Gastrocnemius medialis (tissue), 4 donors: ENCODE data around the gene AQP12A. TPM values are rescaled to one million over a fixed set of nuclear protein-coding genes. Genes with fewer than 3 reads are reported as not detected.

ENCODE experiments used
- ATAC-seq, 2 donors: fragments of 150-250 bp; one replicate each; pipeline ENCODE4 v1.9.1; 2016
- DNase-seq, 2 donors: peaks; one replicate each; pipeline ENCODE4 v3.0.0-alpha.2; 2019
- H3K27ac ChIP-seq, 4 donors: fragments of 200-600 bp; sonication (generic); 1 replicate in 1 of 4; 2 replicates in 3 of 4; pipeline ENCODE4 v1.5.1; 2016 to 2018; ENCODE audit warnings: mild to moderate bottlenecking in 2 of 4, moderate library complexity in 1 of 4
- H3K27me3 ChIP-seq, 3 donors: fragments of 200-600 bp; sonication (generic) in 2 of 3; 1 replicate in 1 of 3; 2 replicates in 2 of 3; pipeline versions ENCODE4 v1.5.1 to v1.6.0; 2016 to 2019; ENCODE audit warnings: mild to moderate bottlenecking in 1 of 3, moderate library complexity in 1 of 3
- H3K36me3 ChIP-seq, 2 donors: fragments of 200-600 bp; sonication (generic) in 1 of 2; one replicate each; pipeline ENCODE4 v1.5.1; 2017 to 2018
- H3K4me1 ChIP-seq, 2 donors: fragments of 200-600 bp; sonication (generic) in 1 of 2; one replicate each; pipeline ENCODE4 v1.5.1; 2016 to 2017; ENCODE audit warnings: mild to moderate bottlenecking in 2 of 2
- H3K4me3 ChIP-seq, 4 donors: fragments of 200-600 bp; sonication (generic) in 3 of 4; 1 replicate in 1 of 4; 2 replicates in 3 of 4; pipeline ENCODE4 v1.5.1; 2016 to 2019; ENCODE audit warnings: mild to moderate bottlenecking in 2 of 4
- H3K9me3 ChIP-seq, 3 donors: fragments of 200-600 bp; sonication (generic) in 2 of 3; 1 replicate in 1 of 3; 2 replicates in 2 of 3; pipeline ENCODE4 v1.5.1; 2016 to 2019
- POLR2A ChIP-seq, 2 donors: fragments of 450-650 bp; IDR thresholded peaks; one replicate each; pipeline ENCODE4 v1.6.1; 2017; ENCODE audit warnings: antibody characterized with exemption in 2 of 2, mild to moderate bottlenecking in 2 of 2, moderate library complexity in 2 of 2
- in situ Hi-C, 4 donors: fragments of 200-750 bp; cut with MboI; loops; one replicate each; pipeline versions ENCODE4 v1.15.0 to v1.8.0; 2017; ENCODE audit warnings: low sequenced_read_pairs in 4 of 4
- intact Hi-C: fragments of 100-400 bp; cut with DNase I; formaldehyde crosslinking; loops from one replicate; pipeline ENCODE4 v1.15.1; 2023; ENCODE audit warnings: low total_unique reads
- total RNA-seq, 4 donors: library from RNA; depleted of rRNA; stranded (reverse); fragments of >200 nt; gene quantifications; one replicate each; pipeline versions ENCODE4 v1.1.0 to v1.2.3, GENCODE V29; 2016
- TF ChIP-seq, protein P1 (sequence below), 5 experiments: fragments of 450-650 bp in 3 of 5; fragments of 200-600 bp in 2 of 5; sonication (generic) in 2 of 5; IDR thresholded peaks in 4 of 5; conservative IDR thresholded peaks in 1 of 5; 1 replicate in 4 of 5; 2 replicates in 1 of 5; pipeline ENCODE4 v1.5.1; 2016 to 2019; ENCODE audit warnings: antibody characterized with exemption in 5 of 5, mild to moderate bottlenecking in 3 of 5, moderate library complexity in 3 of 5

AQP12A gene
- total RNA-seq, 4 donors from 2014 or later: not detected

DNA sequence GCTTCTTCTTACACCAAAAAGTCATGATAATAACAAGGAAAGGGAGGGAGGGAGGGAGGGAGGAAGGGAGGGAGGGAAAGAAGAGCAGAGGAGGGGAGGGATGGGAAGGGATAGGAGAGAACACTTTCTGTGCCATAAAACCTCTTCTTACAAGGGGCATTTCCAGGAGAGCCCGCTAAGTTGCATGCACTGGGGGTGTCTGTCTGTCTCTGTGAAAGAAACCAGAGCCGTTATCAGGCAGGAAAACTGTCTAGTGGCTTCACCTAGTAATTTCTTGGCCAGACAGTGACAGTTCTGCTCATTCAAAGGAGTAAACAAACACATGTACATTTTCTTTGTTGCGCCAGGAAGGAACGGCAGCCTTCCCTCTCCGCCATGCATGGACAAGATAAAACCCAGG is 45.8 kb downstream of the AQP12A start:
- no peak for TF ChIP-seq POLR2A (IDR thresholded peaks at IDR 0.05)
- TF ChIP-seq, protein P1, sequence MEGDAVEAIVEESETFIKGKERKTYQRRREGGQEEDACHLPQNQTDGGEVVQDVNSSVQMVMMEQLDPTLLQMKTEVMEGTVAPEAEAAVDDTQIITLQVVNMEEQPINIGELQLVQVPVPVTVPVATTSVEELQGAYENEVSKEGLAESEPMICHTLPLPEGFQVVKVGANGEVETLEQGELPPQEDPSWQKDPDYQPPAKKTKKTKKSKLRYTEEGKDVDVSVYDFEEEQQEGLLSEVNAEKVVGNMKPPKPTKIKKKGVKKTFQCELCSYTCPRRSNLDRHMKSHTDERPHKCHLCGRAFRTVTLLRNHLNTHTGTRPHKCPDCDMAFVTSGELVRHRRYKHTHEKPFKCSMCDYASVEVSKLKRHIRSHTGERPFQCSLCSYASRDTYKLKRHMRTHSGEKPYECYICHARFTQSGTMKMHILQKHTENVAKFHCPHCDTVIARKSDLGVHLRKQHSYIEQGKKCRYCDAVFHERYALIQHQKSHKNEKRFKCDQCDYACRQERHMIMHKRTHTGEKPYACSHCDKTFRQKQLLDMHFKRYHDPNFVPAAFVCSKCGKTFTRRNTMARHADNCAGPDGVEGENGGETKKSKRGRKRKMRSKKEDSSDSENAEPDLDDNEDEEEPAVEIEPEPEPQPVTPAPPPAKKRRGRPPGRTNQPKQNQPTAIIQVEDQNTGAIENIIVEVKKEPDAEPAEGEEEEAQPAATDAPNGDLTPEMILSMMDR (IDR thresholded peaks at IDR 0.05 in 4 of 5, conservative IDR thresholded peaks at IDR 0.05 in 1 of 5): no peak
- intact Hi-C loops: no loop called here
- no peaks in the 10 kb centered on the region for H3K4me1 ChIP-seq
- in situ Hi-C loops: no loop called here
- no peaks in the 10 kb centered on the region for H3K27me3 ChIP-seq
- no peak overlapping the region for H3K27ac ChIP-seq
- H3K4me3 ChIP-seq: no peak overlapping the region
- no peak for DNase-seq
- no peaks in the 10 kb centered on the region for H3K36me3 ChIP-seq
- H3K9me3 ChIP-seq: no peaks in the 10 kb centered on the region
- no peak for ATAC-seq

DNA sequence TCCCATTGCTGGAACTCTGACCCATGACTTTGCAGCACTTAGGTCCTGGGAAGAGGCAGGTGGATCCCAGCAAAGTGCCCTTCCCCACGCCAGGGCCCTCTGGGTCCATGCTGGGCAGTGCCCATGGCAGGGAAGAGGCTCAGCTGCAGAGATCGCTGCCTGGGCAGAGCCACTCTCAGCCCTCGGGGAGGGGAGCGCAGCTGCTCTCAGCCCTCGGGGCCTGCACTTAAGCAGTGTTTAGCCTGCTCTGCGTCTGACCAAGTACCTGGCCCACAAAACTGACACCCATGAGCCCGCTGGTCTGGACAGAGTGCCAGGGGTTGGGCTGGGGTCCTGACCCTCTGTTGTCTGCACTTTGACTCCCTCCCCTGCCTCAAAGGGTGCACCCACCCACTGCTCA is 46.3 kb downstream of the AQP12A start:
- H3K4me3 ChIP-seq: no peak overlapping the region
- no peaks in the 10 kb centered on the region for H3K36me3 ChIP-seq
- H3K9me3 ChIP-seq: no peaks in the 10 kb centered on the region
- intact Hi-C loops (no loop called here), in situ Hi-C loops (no loop called here)
- TF ChIP-seq POLR2A (IDR thresholded peaks at IDR 0.05): no peak
- TF ChIP-seq, protein P1 (IDR thresholded peaks at IDR 0.05 in 4 of 5, conservative IDR thresholded peaks at IDR 0.05 in 1 of 5): no peak
- H3K4me1 ChIP-seq: no peaks in the 10 kb centered on the region
- no peak for ATAC-seq
- H3K27me3 ChIP-seq: no peaks in the 10 kb centered on the region
- DNase-seq: no peak
- H3K27ac ChIP-seq: no peak overlapping the region

DNA sequence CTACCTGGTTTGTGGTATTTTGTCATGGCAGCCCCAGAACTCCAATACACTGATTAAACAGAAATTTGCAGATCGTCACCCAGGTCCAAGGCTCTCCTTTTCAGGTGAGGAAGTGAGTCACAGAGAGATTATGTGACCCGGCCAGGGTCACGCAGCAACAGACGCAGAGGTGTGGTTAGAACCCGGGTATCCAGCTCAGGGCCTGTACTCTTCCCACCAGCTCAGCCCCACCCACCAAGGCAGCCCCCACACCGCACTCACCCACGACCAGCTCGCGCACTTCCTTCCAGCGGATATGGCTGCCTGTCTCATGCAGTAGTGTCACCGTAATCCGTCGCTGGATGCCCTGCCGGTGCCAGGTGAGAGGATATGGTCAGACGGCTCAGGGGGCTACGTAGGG is 48.1 kb downstream of the AQP12A start:
- H3K9me3 ChIP-seq: no peaks in the 10 kb centered on the region
- ATAC-seq: no peak
- in situ Hi-C loops: no loop called here
- no peak overlapping the region for H3K27ac ChIP-seq
- no peak for DNase-seq
- intact Hi-C loops: no loop called here
- H3K4me3 ChIP-seq: no peak overlapping the region
- H3K4me1 ChIP-seq: no peaks in the 10 kb centered on the region
- no peaks in the 10 kb centered on the region for H3K36me3 ChIP-seq
- no peak for TF ChIP-seq POLR2A (IDR thresholded peaks at IDR 0.05)
- TF ChIP-seq, protein P1 (IDR thresholded peaks at IDR 0.05 in 4 of 5, conservative IDR thresholded peaks at IDR 0.05 in 1 of 5): no peak
- no peaks in the 10 kb centered on the region for H3K27me3 ChIP-seq

DNA sequence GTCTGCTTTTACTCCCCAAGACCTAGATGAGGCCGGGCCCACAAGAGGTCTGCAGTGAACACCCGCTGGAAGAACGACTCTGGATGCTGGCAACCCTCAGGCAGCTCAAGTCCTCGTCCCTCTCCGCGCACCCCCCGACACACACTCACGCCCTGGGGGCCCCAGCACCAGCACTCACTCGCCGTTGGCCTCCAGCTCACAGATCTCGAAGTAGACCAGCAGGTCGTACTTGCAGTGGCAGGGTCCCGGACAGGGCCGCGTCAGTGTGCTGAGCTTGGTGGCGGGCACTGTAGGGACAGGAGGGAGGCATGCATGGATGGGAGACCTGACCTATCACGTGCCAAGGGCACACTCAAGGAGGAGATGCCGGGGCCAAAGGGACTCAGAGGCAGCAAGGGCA is 49.4 kb downstream of the AQP12A start:
- no peaks in the 10 kb centered on the region for H3K9me3 ChIP-seq
- no peak for ATAC-seq
- in situ Hi-C loops: no loop called here
- H3K36me3 ChIP-seq: no peaks in the 10 kb centered on the region
- H3K4me1 ChIP-seq: no peaks in the 10 kb centered on the region
- H3K4me3 ChIP-seq: no peak overlapping the region
- intact Hi-C loops: no loop called here
- DNase-seq: no peak
- no peak overlapping the region for H3K27ac ChIP-seq
- H3K27me3 ChIP-seq: no peaks in the 10 kb centered on the region
- TF ChIP-seq, protein P1 (IDR thresholded peaks at IDR 0.05 in 4 of 5, conservative IDR thresholded peaks at IDR 0.05 in 1 of 5): no peak
- no peak for TF ChIP-seq POLR2A (IDR thresholded peaks at IDR 0.05)

DNA sequence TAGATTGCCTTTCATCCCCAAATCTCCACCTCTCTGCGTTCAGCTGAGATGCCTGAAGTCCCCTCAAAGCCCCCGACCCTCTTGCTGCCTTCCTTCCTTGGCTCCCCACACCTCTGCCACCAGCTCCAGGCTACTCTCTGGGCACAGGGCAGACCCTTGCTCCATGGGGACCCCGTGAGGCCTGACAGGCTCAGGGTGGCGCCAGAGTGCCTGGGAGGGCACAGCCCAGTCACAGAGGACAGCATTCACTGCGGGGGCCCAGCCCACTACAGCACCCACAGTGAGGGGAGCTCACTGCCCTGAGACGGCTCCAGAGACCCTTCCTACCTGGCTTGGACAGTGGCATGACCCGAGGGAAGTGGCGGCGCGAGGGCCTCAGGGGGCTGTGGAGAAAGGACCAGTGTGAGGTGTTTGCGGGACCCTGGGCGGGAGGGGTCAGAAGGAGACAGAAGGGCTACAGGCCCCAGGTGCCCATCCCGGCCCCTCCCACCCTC is 51.0 kb downstream of the AQP12A start:
- ATAC-seq: no peak
- in situ Hi-C loops: no loop called here
- TF ChIP-seq, protein P1 (IDR thresholded peaks at IDR 0.05 in 4 of 5, conservative IDR thresholded peaks at IDR 0.05 in 1 of 5): no peak
- no peak for TF ChIP-seq POLR2A (IDR thresholded peaks at IDR 0.05)
- Histone ChIP-seq H3K4me3 (no peak overlapping the region), H3K9me3 (no peaks in the 10 kb centered on the region), H3K4me1 (no peaks in the 10 kb centered on the region), H3K27ac (no peak overlapping the region), H3K36me3 (no peaks in the 10 kb centered on the region), H3K27me3 (no peaks in the 10 kb centered on the region)
- intact Hi-C loops: no loop called here
- DNase-seq: no peak
